ENCODE data around the gene MAML3.

MAML3 gene

DNA sequence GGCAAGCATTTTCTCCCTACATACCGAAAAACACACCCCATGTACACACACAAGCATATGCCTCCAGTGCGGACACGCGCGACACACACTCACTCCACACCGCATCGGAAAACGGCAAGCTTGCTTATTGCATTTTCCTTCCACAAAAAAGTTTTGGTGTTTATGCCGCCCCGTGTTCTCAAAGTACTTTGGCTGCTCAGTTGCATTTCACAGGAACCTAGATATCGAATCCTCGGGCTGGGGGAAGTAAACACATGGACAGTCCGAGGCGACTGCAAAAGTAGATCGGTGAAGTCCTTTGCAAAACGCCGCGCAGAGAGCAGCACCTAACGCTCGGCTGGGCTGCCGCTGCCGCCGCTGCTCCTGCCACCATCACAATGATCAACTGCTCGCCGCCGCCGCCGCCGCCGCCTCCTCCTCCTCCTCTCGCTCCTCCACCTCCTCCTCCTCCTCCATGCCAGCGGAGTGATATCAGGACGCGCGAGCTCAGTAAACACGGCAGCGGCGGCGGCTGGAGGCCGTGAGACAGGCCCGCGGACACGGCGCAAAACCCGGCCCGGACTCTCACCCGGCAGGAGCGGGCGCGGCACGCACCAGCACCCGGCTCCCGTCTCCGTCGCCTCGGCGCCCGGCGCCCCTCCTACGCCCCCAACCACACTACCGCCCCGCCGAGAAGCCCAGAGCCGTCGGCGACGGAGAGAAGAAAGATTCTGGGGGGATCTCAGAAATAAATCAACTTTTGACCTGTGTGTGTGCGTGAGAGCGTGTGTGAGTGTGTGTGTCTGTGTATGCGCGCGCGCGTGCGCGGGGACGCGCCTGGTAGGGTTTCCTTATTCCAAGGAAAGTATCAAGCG is at the start of gene MAML3:
MAML3 (minus strand) TSS at position 467 of the 854 bp plus-strand sequence. CDS start 857 bp downstream, outside the sequence.
- in situ Hi-C loops (cut with MboI; ENCODE audit: low sequenced_read_pairs): loop anchor here (5.0 to 10.0 kb wide), 4 partner anchors 98 to 171 kb away; no protein-coding TSS in a partner anchor
- peaks cover 11% of the 10 kb centered on the region; the same call in 1 of the 2 replicates for H3K4me1 ChIP-seq
- H3K27me3 ChIP-seq (ENCODE audit: low read depth): no peaks in the 10 kb centered on the region
- H3K4me3 ChIP-seq: peak within 1 kb of the TSS; percentile 53
- DNase-seq (ENCODE audit: low spot score in 2 of 2): peak; percentile 90 to 96
- no peaks in the 10 kb centered on the region for H3K36me3 ChIP-seq (replicated peaks)
- no peaks in the 10 kb centered on the region for H3K9me3 ChIP-seq

DNA sequence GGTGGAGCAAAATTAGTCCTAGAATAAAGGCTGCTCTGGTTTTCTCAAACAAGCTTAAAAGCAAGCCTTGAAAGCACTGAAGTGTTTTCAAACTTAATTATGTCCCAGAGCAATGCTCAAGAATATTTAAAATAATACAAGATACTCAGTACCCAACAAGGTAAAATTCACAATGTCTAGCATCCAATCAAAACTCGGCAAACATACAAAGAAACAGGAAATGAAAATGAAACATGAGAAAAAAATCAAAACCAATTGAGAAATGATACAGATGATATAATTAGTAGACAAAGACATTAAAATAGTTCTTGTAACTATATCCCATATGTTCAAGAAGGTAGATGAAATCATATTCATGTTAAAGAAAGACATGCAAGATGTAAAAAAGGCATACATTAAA is 45.0 kb upstream of the MAML3 start:
- in situ Hi-C loops (cut with MboI; ENCODE audit: low sequenced_read_pairs): no loop called here
- no peaks in the 10 kb centered on the region for H3K36me3 ChIP-seq (replicated peaks)
- no peaks in the 10 kb centered on the region for H3K4me1 ChIP-seq
- DNase-seq (ENCODE audit: low spot score in 2 of 2): no peak
- no peaks in the 10 kb centered on the region for H3K27me3 ChIP-seq (ENCODE audit: low read depth)
- no peak overlapping the region for H3K4me3 ChIP-seq
- H3K9me3 ChIP-seq: no peaks in the 10 kb centered on the region

DNA sequence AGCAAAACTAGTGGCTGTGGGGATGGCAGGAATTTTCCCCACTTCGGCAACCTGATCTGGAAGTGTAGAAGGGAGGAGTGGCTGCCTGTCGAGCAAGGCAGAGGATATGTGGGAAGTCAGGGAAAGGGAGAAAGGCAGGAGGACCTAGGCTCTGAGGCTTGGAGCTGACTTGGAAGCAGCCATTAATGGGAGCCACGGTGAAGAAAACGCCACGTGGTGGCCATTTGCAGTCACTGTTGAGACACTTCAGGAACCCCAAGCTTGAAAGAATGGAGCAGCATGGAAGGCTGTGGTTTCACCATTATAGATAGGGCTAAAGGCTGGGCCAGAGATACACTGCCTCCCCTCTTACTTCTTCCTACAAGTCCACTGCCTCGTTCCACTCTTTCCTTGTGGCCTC is 41.8 kb upstream of the MAML3 start:
- DNase-seq (ENCODE audit: low spot score in 2 of 2): no peak
- Histone ChIP-seq H3K36me3 (replicated peaks) (no peaks in the 10 kb centered on the region), H3K4me1 (no peaks in the 10 kb centered on the region), H3K4me3 (no peak overlapping the region), H3K9me3 (no peaks in the 10 kb centered on the region), H3K27me3 (ENCODE audit: low read depth) (no peaks in the 10 kb centered on the region)
- in situ Hi-C loops (cut with MboI; ENCODE audit: low sequenced_read_pairs): no loop called here

DNA sequence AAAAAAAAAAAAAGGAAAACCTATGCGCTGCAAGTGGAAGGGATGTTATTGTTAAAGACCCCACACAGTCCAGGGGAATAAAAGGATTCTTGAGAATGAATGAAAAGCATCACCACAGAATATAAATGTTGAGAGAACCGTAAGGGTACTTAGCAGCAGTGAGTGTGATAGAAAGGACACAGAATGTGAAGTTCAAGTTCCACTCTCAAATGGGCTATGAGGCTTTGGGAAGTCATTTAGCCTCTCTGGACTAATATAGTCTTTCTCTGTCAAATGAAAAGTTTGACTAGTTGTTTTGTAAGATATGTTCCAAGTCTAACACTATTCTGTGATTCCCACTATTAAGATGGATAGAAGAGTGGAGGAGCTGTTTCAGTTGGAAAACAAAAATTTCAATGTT is 35.8 kb upstream of the MAML3 start:
- no peaks in the 10 kb centered on the region for H3K36me3 ChIP-seq (replicated peaks)
- in situ Hi-C loops (cut with MboI; ENCODE audit: low sequenced_read_pairs): no loop called here
- H3K4me1 ChIP-seq: no peaks in the 10 kb centered on the region
- no peak overlapping the region for H3K4me3 ChIP-seq
- no peaks in the 10 kb centered on the region for H3K9me3 ChIP-seq
- peaks cover 2% of the 10 kb centered on the region; the same call in 1 of the 2 replicates for H3K27me3 ChIP-seq (ENCODE audit: low read depth)
- DNase-seq (ENCODE audit: low spot score in 2 of 2): no peak

DNA sequence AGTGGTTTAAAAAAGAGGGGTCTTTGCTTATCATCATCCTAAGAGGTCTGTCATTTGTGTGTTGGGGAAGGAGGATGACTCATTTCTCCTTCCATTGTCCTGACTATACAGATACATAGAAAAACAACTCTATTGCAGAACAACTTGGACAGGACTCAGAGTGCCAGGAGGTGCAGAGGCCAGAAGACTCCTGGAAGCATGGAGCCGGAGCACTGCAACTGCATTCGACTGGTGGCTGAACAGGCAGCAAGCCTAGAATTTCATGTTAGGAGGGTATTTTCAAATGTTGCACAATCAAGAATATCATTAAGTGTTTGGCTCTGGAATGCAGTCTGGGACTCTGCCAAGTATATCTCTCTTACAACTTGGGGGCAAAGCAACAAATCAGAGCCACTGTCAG is 35.0 kb upstream of the MAML3 start:
- DNase-seq (ENCODE audit: low spot score in 2 of 2): no peak
- in situ Hi-C loops (cut with MboI; ENCODE audit: low sequenced_read_pairs): no loop called here

DNA sequence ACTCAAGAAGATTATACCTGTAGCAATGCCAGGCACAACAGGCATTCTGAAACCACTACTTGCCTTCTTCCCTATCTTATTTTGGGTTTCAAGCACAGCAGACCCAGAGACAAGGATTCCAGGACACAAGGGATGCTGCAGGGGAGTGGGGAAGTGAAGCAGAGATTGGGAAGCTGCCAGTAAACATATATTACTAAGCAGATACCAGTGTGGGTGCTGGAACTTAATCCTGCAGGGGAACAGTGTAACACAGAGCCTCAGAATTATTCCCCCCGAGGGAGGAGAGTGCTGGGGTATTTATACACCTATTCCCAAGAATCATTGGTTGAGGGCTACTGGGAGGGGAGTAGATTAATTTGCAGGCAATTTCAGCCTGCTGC is 33.3 kb upstream of the MAML3 start:
- peaks cover 2% of the 10 kb centered on the region; the same call in 1 of the 2 replicates for H3K27me3 ChIP-seq (ENCODE audit: low read depth)
- in situ Hi-C loops (cut with MboI; ENCODE audit: low sequenced_read_pairs): no loop called here
- no peak for DNase-seq (ENCODE audit: low spot score in 2 of 2)
- H3K4me1 ChIP-seq: no peaks in the 10 kb centered on the region
- no peak overlapping the region for H3K4me3 ChIP-seq
- no peaks in the 10 kb centered on the region for H3K36me3 ChIP-seq (replicated peaks)
- no peaks in the 10 kb centered on the region for H3K9me3 ChIP-seq

More for the DNA sequence above, 35.0 kb upstream of the MAML3 start:
- Histone ChIP-seq H3K27me3 (ENCODE audit: low read depth) (peaks cover 2% of the 10 kb centered on the region; the same call in 1 of the 2 replicates), H3K36me3 (replicated peaks) (no peaks in the 10 kb centered on the region), H3K9me3 (no peaks in the 10 kb centered on the region), H3K4me1 (no peaks in the 10 kb centered on the region), H3K4me3 (no peak overlapping the region)

DNA sequence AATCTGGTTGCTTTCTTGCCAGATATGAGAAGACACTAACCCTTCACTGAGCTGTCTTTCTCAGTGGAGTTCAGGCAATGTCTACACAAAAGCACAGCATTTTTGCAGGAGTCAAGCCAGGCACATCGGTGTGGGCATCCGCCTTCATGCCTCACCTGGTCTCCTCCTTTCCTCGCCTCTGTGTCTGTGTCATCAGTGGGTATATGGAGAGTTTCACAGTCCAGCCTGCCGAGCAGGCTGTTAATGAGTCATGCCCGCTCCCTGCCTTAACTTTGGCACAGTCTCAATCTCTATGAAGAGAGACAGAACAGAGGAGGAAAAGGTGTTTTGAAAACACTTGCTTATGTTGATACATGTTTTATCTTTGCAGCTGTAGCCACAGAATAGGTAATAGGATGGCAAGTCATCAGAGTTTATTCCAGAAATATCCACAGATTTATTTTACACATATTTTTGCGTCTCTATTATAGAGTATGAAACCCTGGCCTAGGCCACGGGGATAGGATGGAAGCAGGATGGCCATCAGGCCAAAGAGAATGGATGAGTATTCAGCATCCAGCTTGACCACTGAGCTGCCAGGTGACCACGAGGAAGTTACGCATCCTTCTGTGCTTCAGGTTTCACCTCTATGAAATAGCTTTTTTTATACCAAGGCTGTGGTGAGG is 32.8 kb upstream of the MAML3 start:
- in situ Hi-C loops (cut with MboI; ENCODE audit: low sequenced_read_pairs): no loop called here
- H3K36me3 ChIP-seq (replicated peaks): no peaks in the 10 kb centered on the region
- no peak for DNase-seq (ENCODE audit: low spot score in 2 of 2)
- H3K27me3 ChIP-seq (ENCODE audit: low read depth): peaks cover 2% of the 10 kb centered on the region; the same call in 1 of the 2 replicates
- H3K4me1 ChIP-seq: no peaks in the 10 kb centered on the region
- no peaks in the 10 kb centered on the region for H3K9me3 ChIP-seq
- no peak overlapping the region for H3K4me3 ChIP-seq

DNA sequence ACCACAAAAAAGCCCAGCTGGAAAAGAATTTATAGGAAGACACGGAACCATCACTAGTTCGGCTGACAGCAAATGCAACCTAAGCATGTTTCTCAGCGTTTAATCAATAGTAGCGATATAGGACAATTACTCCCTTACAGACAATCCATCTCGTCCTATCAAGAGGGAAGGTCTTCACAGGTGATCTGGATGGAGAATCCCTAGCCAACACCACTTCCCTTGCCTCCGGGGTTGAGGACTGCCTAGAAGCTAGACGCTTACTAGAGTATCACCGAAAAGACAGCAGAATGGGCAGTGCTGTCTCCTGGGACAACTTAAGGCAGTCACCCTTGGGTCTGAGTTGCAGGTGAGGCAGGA is 32.1 kb upstream of the MAML3 start:
- Histone ChIP-seq H3K4me3 (no peak overlapping the region), H3K36me3 (replicated peaks) (no peaks in the 10 kb centered on the region), H3K27me3 (ENCODE audit: low read depth) (peaks cover 2% of the 10 kb centered on the region; the same call in 1 of the 2 replicates), H3K9me3 (no peaks in the 10 kb centered on the region), H3K4me1 (no peaks in the 10 kb centered on the region)
- DNase-seq (ENCODE audit: low spot score in 2 of 2): no peak
- in situ Hi-C loops (cut with MboI; ENCODE audit: low sequenced_read_pairs): no loop called here

DNA sequence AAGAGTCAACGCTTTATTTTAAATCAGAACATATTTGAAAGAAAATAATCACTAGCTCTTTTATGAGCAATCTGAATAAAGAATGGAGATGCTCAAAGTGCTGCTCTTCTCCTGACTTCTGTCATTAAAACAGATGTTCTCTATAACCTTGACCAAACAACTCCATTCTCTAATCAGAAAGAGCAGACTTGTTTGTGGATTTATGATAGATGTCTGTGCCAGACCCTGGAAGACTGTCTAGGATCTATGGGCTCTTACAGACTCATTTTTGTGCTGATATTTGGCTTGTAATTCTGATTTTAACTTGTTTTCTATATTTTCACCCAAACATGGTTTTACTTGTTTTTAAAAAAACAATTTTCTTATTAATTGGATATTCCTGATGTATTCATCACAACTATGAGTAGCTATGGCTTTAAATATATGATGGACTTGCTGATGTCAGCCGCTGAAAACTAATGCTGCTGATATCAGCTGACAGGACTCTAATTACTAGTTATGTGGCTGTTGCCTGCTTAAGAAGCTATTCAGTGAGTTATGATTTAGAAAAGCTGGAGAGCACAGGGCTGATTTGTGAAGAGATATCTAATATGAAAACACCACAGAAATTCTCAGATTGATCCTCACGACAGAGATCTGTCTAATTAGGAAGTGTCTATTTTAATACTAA is 31.6 kb upstream of the MAML3 start:
- DNase-seq (ENCODE audit: low spot score in 2 of 2): no peak
- H3K27me3 ChIP-seq (ENCODE audit: low read depth): peaks cover 2% of the 10 kb centered on the region; the same call in 1 of the 2 replicates
- no peaks in the 10 kb centered on the region for H3K9me3 ChIP-seq
- no peaks in the 10 kb centered on the region for H3K36me3 ChIP-seq (replicated peaks)
- H3K4me3 ChIP-seq: no peak overlapping the region
- H3K4me1 ChIP-seq: no peaks in the 10 kb centered on the region
- in situ Hi-C loops (cut with MboI; ENCODE audit: low sequenced_read_pairs): no loop called here

DNA sequence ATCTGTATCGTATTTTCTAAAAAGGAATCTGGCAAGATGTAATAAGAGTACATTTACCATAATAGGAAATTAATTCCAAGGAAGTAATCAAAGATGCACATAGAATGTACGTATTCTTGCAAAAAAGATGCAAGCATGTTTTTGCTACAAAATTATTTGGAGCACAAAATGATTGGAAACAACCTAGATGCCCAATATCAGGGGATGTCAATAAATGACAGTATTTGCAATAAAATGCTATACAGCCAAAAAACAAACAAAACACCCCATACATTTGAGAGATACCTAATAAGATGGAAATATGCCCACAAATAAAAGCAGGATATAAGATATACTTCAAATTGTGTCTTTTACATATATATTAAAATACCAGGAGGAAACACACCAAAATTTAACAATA is 29.3 kb upstream of the MAML3 start:
- H3K36me3 ChIP-seq (replicated peaks): no peaks in the 10 kb centered on the region
- peaks cover 2% of the 10 kb centered on the region; the same call in 1 of the 2 replicates for H3K27me3 ChIP-seq (ENCODE audit: low read depth)
- no peaks in the 10 kb centered on the region for H3K9me3 ChIP-seq
- in situ Hi-C loops (cut with MboI; ENCODE audit: low sequenced_read_pairs): no loop called here
- no peak for DNase-seq (ENCODE audit: low spot score in 2 of 2)
- H3K4me3 ChIP-seq: no peak overlapping the region
- no peaks in the 10 kb centered on the region for H3K4me1 ChIP-seq

DNA sequence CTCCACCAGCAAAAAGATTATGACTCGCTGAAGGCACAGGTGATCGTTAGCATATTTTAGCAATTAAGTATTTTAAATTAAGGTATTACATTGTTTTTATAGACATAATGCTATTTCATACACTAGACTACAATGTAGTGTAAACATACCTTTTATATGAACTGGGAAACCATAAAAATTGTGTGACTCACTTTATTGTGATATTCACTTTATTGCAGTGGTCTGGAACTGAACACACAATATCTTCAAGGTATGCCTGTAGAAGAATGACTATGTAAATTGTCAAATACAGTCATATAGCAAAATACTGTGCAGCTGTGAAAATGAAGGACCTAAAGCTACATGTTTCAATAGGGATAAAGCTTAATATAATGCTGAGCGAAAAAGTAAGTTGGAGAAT is 26.6 kb upstream of the MAML3 start:
- H3K4me1 ChIP-seq: no peaks in the 10 kb centered on the region
- in situ Hi-C loops (cut with MboI; ENCODE audit: low sequenced_read_pairs): no loop called here

DNA sequence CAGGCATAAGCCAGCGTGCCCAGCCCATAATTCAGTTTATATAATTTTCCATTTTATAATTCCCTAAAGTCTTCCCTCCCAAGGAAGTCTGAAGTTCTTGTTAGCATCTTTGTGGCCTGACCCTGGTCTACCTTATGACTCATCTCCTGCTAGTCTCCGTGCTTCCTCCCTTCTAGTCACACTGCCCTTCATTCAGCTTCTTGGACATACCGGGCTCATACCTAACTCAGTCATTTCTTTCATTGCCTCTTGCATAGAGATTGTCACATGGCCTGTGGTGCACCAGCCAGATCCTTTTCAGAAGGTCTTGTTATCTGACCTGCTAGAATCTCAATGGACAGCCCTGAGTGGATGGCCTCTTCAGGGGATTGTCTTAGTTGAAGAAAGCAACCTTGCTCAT is 22.8 kb upstream of the MAML3 start:
- Histone ChIP-seq H3K27me3 (ENCODE audit: low read depth) (peaks cover 2% of the 10 kb centered on the region; the same call in 1 of the 2 replicates), H3K36me3 (replicated peaks) (no peaks in the 10 kb centered on the region), H3K9me3 (no peaks in the 10 kb centered on the region), H3K4me1 (no peaks in the 10 kb centered on the region), H3K4me3 (no peak overlapping the region)
- DNase-seq (ENCODE audit: low spot score in 2 of 2): no peak
- in situ Hi-C loops (cut with MboI; ENCODE audit: low sequenced_read_pairs): no loop called here

More for the DNA sequence above, 26.6 kb upstream of the MAML3 start:
- no peaks in the 10 kb centered on the region for H3K36me3 ChIP-seq (replicated peaks)
- no peak overlapping the region for H3K4me3 ChIP-seq
- H3K27me3 ChIP-seq (ENCODE audit: low read depth): no peaks in the 10 kb centered on the region; the same call in none of the 2 replicates
- no peaks in the 10 kb centered on the region for H3K9me3 ChIP-seq
- no peak for DNase-seq (ENCODE audit: low spot score in 2 of 2)

DNA sequence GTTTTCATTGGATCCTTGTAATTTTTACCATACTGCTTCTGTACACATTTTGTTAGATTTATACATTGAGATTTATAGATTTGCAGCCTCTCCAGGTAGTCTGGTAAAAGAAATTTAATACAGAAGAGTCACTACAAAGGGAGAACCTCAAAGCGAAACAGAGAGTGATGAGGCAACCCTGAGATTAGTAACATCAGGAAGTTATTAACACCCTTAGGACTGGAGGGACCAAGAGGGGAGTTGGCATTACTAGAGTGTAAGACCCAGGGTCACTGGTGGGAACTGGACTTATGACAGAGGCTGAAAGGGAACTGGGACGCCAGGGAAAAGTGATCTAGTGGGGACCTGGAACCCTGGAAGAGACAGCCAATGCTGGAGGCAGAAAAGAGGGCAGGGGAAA is 20.6 kb upstream of the MAML3 start:
- Histone ChIP-seq H3K9me3 (no peaks in the 10 kb centered on the region), H3K36me3 (replicated peaks) (no peaks in the 10 kb centered on the region), H3K27me3 (ENCODE audit: low read depth) (peaks cover 2% of the 10 kb centered on the region; the same call in 1 of the 2 replicates), H3K4me1 (no peaks in the 10 kb centered on the region), H3K4me3 (no peak overlapping the region)
- in situ Hi-C loops (cut with MboI; ENCODE audit: low sequenced_read_pairs): no loop called here
- no peak for DNase-seq (ENCODE audit: low spot score in 2 of 2)

DNA sequence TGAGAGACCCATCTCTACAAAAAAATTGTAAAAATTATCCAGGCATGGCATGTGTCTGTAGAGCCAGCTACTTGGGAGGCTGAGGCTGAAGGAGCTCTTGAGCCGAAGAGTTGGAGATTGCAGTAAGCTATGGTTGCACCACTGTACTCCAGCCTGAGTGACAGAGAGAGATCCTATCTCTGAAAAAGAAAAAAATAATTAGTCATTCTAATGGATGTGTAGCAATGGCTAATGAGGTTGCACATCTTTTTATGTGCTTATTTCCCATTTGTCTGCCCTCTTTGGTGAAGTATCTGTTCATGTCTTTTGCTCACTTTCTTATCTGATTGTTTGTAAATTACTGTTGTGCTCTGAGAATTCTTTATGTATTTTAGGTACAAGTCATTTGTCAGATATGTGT is 19.0 kb upstream of the MAML3 start:
- H3K36me3 ChIP-seq (replicated peaks): no peaks in the 10 kb centered on the region
- H3K4me3 ChIP-seq: no peak overlapping the region
- peaks cover 2% of the 10 kb centered on the region; the same call in 1 of the 2 replicates for H3K27me3 ChIP-seq (ENCODE audit: low read depth)
- H3K9me3 ChIP-seq: no peaks in the 10 kb centered on the region
- DNase-seq (ENCODE audit: low spot score in 2 of 2): no peak
- in situ Hi-C loops (cut with MboI; ENCODE audit: low sequenced_read_pairs): no loop called here
- no peaks in the 10 kb centered on the region for H3K4me1 ChIP-seq
